RWPE1 (cell line): ENCODE measurements around the gene KCTD1.

Experiments
- CTCF ChIA-PET: fragments of 350-600 bp; sonication (Branson Sonifier 250); formaldehyde crosslinking; extraction: SDS; loops from one replicate; lab custom pipeline; 2021; lab: Yijun Ruan, JAX
- POLR2A ChIA-PET: fragments of 400-600 bp; formaldehyde crosslinking; extraction: SDS; loops from one replicate; lab custom pipeline; 2020; ENCODE audit warnings: antibody characterized with exemption; ENCODE audit not compliant: low non-redundant PET; lab: Yijun Ruan, JAX
- DNase-seq: peaks from one replicate; pipeline ENCODE4 v3.0.0; 2012; ENCODE audit warnings: low spot score
- H3K27ac ChIP-seq: fragments of 450-650 bp; 2 replicates; pipeline ENCODE4 v1.5.1; 2017
- TF ChIP-seq, protein P1 (sequence below): fragments of 450-650 bp; conservative IDR thresholded peaks from 2 replicates; pipeline ENCODE4 v1.5.1; 2017; ENCODE audit warnings: low read depth, mild to moderate bottlenecking

KCTD1 gene

GRCh38 chr18:26466026-26466425 is 82.3 kb downstream of the KCTD1 start:
- ChIA-PET CTCF (no interaction called here), POLR2A (no interaction called here)
- H3K27ac ChIP-seq = peak overlapping the region; percentile 26
- TF ChIP-seq, protein P1, sequence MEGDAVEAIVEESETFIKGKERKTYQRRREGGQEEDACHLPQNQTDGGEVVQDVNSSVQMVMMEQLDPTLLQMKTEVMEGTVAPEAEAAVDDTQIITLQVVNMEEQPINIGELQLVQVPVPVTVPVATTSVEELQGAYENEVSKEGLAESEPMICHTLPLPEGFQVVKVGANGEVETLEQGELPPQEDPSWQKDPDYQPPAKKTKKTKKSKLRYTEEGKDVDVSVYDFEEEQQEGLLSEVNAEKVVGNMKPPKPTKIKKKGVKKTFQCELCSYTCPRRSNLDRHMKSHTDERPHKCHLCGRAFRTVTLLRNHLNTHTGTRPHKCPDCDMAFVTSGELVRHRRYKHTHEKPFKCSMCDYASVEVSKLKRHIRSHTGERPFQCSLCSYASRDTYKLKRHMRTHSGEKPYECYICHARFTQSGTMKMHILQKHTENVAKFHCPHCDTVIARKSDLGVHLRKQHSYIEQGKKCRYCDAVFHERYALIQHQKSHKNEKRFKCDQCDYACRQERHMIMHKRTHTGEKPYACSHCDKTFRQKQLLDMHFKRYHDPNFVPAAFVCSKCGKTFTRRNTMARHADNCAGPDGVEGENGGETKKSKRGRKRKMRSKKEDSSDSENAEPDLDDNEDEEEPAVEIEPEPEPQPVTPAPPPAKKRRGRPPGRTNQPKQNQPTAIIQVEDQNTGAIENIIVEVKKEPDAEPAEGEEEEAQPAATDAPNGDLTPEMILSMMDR = no peak
- no peak for DNase-seq

GRCh38 chr18:26465431-26465830 is 82.9 kb downstream of the KCTD1 start:
- H3K27ac ChIP-seq = peak overlapping the region; percentile 26
- DNase-seq = no peak
- ChIA-PET POLR2A (no interaction called here), CTCF (no interaction called here)
- TF ChIP-seq, protein P1 = no peak

GRCh38 chr18:26464128-26465011 is 84.0 kb downstream of the KCTD1 start:
- CTCF ChIA-PET = interaction anchor here (0.7 kb wide), 1 partner anchor 730 kb away, joined by 3 read pairs; no protein-coding TSS in a partner anchor
- no peak for DNase-seq

DNA sequence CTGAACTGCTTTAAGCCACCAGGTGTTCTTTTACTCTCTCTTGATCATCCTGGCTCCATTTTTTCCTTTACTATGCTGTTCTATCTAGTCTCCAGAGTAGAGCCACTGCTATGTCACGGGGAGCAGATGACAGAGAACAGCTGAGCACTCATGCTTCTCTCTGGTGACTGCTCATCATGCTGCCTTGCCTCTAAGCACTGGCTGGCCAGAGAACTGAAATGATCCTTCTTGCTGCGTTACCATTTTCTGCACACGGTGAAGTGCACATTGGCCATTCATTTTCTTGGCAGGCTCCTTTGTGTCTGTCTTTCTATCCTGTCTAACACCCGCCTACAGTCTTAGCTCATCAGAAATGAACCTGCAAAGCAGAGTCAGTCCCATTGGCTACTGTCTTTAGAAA is 86.0 kb downstream of the KCTD1 start:
- TF ChIP-seq, protein P1 = no peak
- POLR2A ChIA-PET = no interaction called here
- DNase-seq = no peak
- H3K27ac ChIP-seq = peak overlapping the region; percentile 69; the same call in 1 of the 2 replicates
- CTCF ChIA-PET = no interaction called here

More at GRCh38 chr18:26464128-26465011, 84.0 kb downstream of the KCTD1 start:
- POLR2A ChIA-PET = no interaction called here
- TF ChIP-seq, protein P1 = no peak
- peak overlapping the region; percentile 26 for H3K27ac ChIP-seq

GRCh38 chr18:26461405-26461804 is 86.9 kb downstream of the KCTD1 start:
- H3K27ac ChIP-seq = peak overlapping the region; percentile 69
- ChIA-PET CTCF (no interaction called here), POLR2A (no interaction called here)
- DNase-seq = no peak
- TF ChIP-seq, protein P1 = no peak

- H3K27ac ChIP-seq = peak overlapping the region; percentile 69
- peak; percentile 72 for DNase-seq
- ChIA-PET CTCF (no interaction called here), POLR2A (no interaction called here)
- TF ChIP-seq, protein P1 = no peak
These were observed 87.8 kb downstream of the KCTD1 start for GRCh38 chr18:26460449-26461091.
